Cardiac muscle cell (in vitro differentiated cells and primary cell): ENCODE results near the gene VPS13A. TPM values are rescaled to one million over a fixed set of nuclear protein-coding genes. Genes with fewer than 3 reads are reported as not detected.

Experiments used
- DNase-seq, 2 donors: peaks; one replicate each; pipeline versions ENCODE4 v3.0.0 to v3.0.0-alpha.2; 2010 to 2017; ENCODE audit warnings: low read depth in 1 of 2, low spot score in 1 of 2
- H3K27ac ChIP-seq: fragments of 200-600 bp; sonication (generic); 2 replicates; pipeline ENCODE4 v1.5.1; 2016
- H3K27me3 ChIP-seq: fragments of 200-600 bp; sonication (generic); 2 replicates; pipeline ENCODE4 v1.6.0; 2016; ENCODE audit warnings: control low read depth
- H3K36me3 ChIP-seq: fragments of 200-600 bp; sonication (generic); 2 replicates; pipeline ENCODE4 v1.5.1; 2016; ENCODE audit warnings: control low read depth
- H3K4me1 ChIP-seq: fragments of 200-600 bp; sonication (generic); 2 replicates; pipeline ENCODE4 v1.8.1; 2017; ENCODE audit warnings: low read depth, mild to moderate bottlenecking, mixed run types
- H3K4me3 ChIP-seq: fragments of 200-600 bp; sonication (generic); 2 replicates; pipeline ENCODE4 v1.5.1; 2016; ENCODE audit warnings: mild to moderate bottlenecking
- H3K9me3 ChIP-seq: fragments of 200-600 bp; sonication (generic); 2 replicates; pipeline ENCODE4 v1.5.1; 2017; ENCODE audit warnings: low read depth, mild to moderate bottlenecking, control low read depth
- polyA plus RNA-seq: library from polyadenylated mRNA; unstranded; fragments of >200 nt; fragmentation: Nextera tagmentation; extraction: Ambion mirVana; gene quantifications from 2 replicates; pipeline ENCODE4 v1.2.1, GENCODE V29; 2016
- total RNA-seq: library from RNA; depleted of rRNA; stranded (reverse); fragments of >200 nt; gene quantifications from 2 replicates; pipeline ENCODE4 v1.2.3, GENCODE V29; 2016
- TF ChIP-seq, protein P1 (sequence below): IDR thresholded peaks from 2 replicates; pipeline ENCODE4 v1.5.1; 2012; ENCODE audit warnings: low read depth, mild to moderate bottlenecking, low read length

The VPS13A gene
- total and polyA plus RNA-seq, 2 experiments from 2014 or later = 10.7 to 32.3 TPM

GRCh38 chr9:77449240-77450084 is 272.1 kb downstream of the VPS13A start:
- H3K4me1 ChIP-seq = no peaks in the 10 kb centered on the region
- TF ChIP-seq, protein P1, sequence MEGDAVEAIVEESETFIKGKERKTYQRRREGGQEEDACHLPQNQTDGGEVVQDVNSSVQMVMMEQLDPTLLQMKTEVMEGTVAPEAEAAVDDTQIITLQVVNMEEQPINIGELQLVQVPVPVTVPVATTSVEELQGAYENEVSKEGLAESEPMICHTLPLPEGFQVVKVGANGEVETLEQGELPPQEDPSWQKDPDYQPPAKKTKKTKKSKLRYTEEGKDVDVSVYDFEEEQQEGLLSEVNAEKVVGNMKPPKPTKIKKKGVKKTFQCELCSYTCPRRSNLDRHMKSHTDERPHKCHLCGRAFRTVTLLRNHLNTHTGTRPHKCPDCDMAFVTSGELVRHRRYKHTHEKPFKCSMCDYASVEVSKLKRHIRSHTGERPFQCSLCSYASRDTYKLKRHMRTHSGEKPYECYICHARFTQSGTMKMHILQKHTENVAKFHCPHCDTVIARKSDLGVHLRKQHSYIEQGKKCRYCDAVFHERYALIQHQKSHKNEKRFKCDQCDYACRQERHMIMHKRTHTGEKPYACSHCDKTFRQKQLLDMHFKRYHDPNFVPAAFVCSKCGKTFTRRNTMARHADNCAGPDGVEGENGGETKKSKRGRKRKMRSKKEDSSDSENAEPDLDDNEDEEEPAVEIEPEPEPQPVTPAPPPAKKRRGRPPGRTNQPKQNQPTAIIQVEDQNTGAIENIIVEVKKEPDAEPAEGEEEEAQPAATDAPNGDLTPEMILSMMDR = peak; percentile 26
- no peaks in the 10 kb centered on the region for H3K36me3 ChIP-seq
- no peaks in the 10 kb centered on the region for H3K9me3 ChIP-seq
- H3K27me3 ChIP-seq = no peaks in the 10 kb centered on the region
- H3K4me3 ChIP-seq = no peak overlapping the region
- H3K27ac ChIP-seq = no peak overlapping the region
- peak in 1 of 2 donors; percentile 92 for DNase-seq

DNA sequence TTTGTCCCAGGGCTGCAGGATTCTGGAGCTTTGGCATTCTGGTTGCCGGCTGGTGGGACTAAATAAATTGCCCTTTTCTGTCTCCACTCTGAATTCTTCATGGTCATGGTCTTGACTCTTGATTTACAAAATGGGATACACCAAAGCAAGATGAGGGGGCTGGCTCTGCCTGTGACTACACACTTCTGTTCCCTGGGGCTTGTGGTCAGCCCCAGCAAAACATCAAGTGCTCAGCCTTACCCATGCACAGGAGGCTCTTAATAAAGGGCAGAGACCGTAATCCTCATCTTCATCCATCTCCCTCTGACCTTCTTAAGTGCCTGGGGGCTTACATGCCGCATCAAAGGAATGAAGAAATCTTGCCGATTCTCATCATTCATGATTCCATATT is 272.7 kb downstream of the VPS13A start:
- Histone ChIP-seq H3K27ac (no peak overlapping the region), H3K4me1 (no peaks in the 10 kb centered on the region), H3K27me3 (no peaks in the 10 kb centered on the region), H3K36me3 (no peaks in the 10 kb centered on the region), H3K9me3 (no peaks in the 10 kb centered on the region), H3K4me3 (no peak overlapping the region)
- TF ChIP-seq, protein P1 = no peak
- DNase-seq = no peak

- H3K27ac ChIP-seq = no peak overlapping the region
- H3K4me3 ChIP-seq = no peak overlapping the region
- TF ChIP-seq, protein P1 = no peak
- no peaks in the 10 kb centered on the region for H3K27me3 ChIP-seq
- no peaks in the 10 kb centered on the region for H3K9me3 ChIP-seq
- no peaks in the 10 kb centered on the region for H3K36me3 ChIP-seq
- DNase-seq = no peak
- H3K4me1 ChIP-seq = no peaks in the 10 kb centered on the region
These were observed 274.2 kb downstream of the VPS13A start for GRCh38 chr9:77451507-77451906.

DNA sequence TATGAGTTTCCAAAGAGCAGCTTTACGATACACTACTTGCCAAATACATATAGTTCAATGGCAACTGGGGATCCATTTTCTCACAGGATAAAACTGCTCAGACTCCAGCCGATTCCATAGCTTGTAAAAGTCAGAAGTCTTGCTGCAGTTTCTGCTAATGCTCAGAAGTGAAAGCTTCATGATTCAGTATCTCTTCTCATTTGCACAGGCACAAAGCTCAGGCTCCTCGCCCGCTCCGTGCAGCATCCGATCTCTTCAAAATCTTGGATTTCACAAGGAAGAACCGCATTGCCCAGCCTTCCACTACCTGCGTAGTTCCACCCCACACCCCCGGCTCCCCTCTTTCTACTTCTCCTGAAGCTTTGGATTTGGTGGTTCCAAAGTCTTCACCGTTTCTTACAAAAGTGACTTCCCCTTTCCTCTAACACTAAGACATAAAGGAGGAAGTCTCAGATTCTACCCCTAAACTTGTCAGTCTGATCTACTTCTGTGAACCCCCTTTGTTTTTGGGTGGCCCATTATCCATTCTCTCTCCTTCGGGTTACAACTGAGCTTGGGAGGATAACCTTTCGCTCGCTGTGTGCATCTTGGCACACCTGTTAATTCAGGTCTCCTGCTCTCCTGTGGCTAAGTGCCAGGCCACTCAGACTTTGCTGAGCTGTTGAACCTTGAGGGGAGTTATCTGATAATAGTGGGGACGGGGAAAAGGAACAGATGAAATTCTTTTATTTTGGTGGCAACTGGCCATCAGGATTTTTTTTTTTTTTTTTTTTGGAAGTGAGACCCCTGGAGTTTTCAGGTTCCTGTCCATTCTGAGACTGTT is 276.7 kb downstream of the VPS13A start:
- Histone ChIP-seq H3K36me3 (no peaks in the 10 kb centered on the region), H3K27me3 (no peaks in the 10 kb centered on the region), H3K27ac (no peak overlapping the region), H3K4me1 (no peaks in the 10 kb centered on the region), H3K9me3 (no peaks in the 10 kb centered on the region), H3K4me3 (no peak overlapping the region)
- TF ChIP-seq, protein P1 = no peak
- no peak for DNase-seq

DNA sequence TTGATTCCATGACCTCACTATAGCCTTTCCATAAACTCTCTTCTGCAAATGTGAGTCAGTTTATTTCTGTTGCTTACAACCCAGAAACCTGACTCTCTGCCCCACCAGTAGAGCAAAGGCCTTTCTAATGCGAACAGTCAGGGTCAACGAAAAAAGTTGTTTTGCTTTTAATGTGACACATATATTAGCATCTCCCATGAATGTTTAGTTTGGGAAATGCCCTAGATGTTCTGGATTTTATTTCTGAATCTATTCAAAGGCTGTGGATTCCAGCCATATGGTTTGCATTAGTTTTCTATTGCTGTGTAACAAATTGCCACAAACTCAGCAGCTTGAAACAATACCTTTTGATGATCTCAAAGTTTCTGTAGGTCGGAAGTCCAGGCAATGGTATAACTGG is 277.3 kb downstream of the VPS13A start:
- Histone ChIP-seq H3K4me3 (no peak overlapping the region), H3K4me1 (no peaks in the 10 kb centered on the region), H3K9me3 (no peaks in the 10 kb centered on the region), H3K27ac (no peak overlapping the region), H3K27me3 (no peaks in the 10 kb centered on the region), H3K36me3 (no peaks in the 10 kb centered on the region)
- TF ChIP-seq, protein P1 = no peak
- DNase-seq = no peak
